ENCODE measurements around the gene ASPSCR1.

- TF ChIP-seq CTCF (conservative IDR thresholded peaks at IDR 0.05; ENCODE audit: low read depth, low read length) (no peak), FOS (IDR thresholded peaks at IDR 0.05; ENCODE audit: low read depth, low read length) (no peak), USF2 (IDR thresholded peaks at IDR 0.05; ENCODE audit: low read depth, low read length) (peak; percentile 51; the same call in 1 of the 2 replicates), BHLHE40 (IDR thresholded peaks at IDR 0.05; ENCODE audit: low read depth, low read length) (no peak), MAZ (IDR thresholded peaks at IDR 0.05; ENCODE audit: borderline replicate concordance, low read depth, low read length) (no peak), SMC3 (IDR thresholded peaks at IDR 0.05; ENCODE audit: low read depth, low read length) (no peak), MXI1 (IDR thresholded peaks at IDR 0.05; ENCODE audit: borderline replicate concordance, low read depth, low read length) (no peak), RCOR1 (IDR thresholded peaks at IDR 0.05; ENCODE audit: insufficient replicate concordance, low read length) (no peak), POLR2A (IDR thresholded peaks at IDR 0.05; ENCODE audit: low read depth, low read length) (no peak)
Observed at GRCh38 chr17:81991684-81992305, 14.4 kb downstream of the ASPSCR1 start.
